HepG2 (cell line): ENCODE measurements around the gene DCAF15.

ENCODE experiments used
- FOXM1 ChIP-seq: sonication (generic); formaldehyde crosslinking; IDR thresholded peaks from 2 replicates; pipeline ENCODE4 v1.5.0; 2020; ENCODE audit warnings: missing genetic modification reagents
- FUBP1 ChIP-seq: sonication (generic); formaldehyde crosslinking; IDR thresholded peaks from 2 replicates; pipeline ENCODE4 v1.5.1; 2020; ENCODE audit warnings: missing genetic modification reagents, mild to moderate bottlenecking, borderline replicate concordance
- MYC ChIP-seq: sonication (generic); formaldehyde crosslinking; IDR thresholded peaks from 2 replicates; pipeline ENCODE4 v1.9.0; 2021; ENCODE audit warnings: missing genetic modification reagents, borderline replicate concordance

- TF ChIP-seq FUBP1 (CRISPR knock-in tag) (no peak), MYC (CRISPR knock-in tag) (no peak), FOXM1 (CRISPR knock-in tag) (no peak)
Observed at GRCh38 chr19:13952931-13953531, 722 bp downstream of the DCAF15 start.
